ENCODE results near the gene RFT1. TPM values are rescaled to one million over a fixed set of nuclear protein-coding genes. Genes with fewer than 3 reads are reported as not detected.

Gene RFT1
- total RNA-seq, 1 donor from 2014 or later = 27.7 TPM

DNA sequence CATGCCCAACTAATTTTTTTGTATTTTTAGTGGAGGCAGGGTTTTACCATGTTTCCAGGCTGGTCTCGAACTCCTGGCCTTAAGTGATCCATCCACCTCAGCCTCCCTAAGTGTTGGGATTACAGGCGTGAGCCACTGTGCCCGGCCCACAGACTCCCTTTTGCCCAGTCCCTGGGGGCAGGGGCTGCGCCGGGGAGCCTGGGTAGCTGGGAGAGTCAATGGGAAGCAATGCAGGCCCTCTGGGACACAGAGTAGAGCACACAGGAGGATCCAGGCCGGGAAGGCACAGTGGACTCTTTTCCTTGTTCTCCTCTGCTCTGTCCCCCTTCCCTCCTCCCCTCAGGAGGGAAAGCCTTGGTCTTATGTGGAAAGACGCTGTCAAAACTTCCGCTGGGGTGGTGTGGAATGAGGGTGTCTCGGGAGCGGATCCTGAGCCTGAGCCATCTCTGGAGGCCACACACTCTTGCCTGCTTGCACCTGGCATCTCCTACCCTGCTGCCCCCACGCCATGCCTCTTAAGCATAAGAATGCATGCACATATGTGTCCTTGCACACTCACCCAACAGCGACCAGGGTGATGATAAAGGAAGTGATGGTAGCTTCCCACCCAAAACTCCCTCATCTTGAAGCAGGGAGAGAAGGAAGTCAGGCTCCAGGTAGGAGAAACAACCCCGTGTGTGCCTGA, 18.9 kb upstream of the RFT1 start:
- peaks cover 13% of the 10 kb centered on the region for H3K4me1 Mint-ChIP-seq
- H3K9me3 Mint-ChIP-seq = no peaks in the 10 kb centered on the region
- H3K27ac Mint-ChIP-seq = no peak overlapping the region
- no peak for TF ChIP-seq CTCF (IDR thresholded peaks at IDR 0.05; ENCODE audit: unreplicated experiment)
- no peak for DNase-seq (ENCODE audit: low spot score in 2 of 2, unreplicated experiment in 2 of 2)
- H3K4me3 Mint-ChIP-seq = no peak overlapping the region
- H3K27me3 Mint-ChIP-seq (ENCODE audit: low read depth) = peaks cover 5% of the 10 kb centered on the region
- H3K36me3 Mint-ChIP-seq = no peaks in the 10 kb centered on the region

DNA sequence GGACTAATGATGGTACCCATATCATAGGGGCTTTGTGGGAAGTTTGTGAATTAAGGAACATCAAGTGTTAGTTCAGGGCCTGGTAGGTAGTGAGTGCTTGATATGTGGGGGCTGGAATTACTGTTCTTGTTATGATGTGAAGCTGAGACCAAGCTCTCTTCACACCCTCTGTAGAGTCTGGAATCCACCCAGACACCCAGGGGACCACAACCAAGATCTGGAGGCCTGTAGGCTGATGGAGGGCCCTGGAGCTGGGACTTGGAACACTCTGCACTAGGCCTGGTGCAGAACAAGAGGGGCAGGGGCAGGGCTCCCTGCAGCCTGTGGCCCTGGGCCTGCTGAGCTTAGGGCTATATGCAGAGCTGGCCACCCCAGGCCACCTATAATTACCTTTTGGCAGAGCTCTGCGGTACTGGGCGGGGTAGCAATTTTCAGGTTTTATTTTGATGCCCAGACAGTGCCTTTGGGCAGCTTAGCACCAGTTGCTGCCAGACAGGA, 17.7 kb upstream of the RFT1 start:
- peaks cover 6% of the 10 kb centered on the region for H3K4me1 Mint-ChIP-seq
- H3K27ac Mint-ChIP-seq = no peak overlapping the region
- no peak overlapping the region for H3K4me3 Mint-ChIP-seq
- no peaks in the 10 kb centered on the region for H3K9me3 Mint-ChIP-seq
- H3K36me3 Mint-ChIP-seq = no peaks in the 10 kb centered on the region
- DNase-seq (ENCODE audit: low spot score in 2 of 2, unreplicated experiment in 2 of 2) = no peak
- TF ChIP-seq CTCF (IDR thresholded peaks at IDR 0.05; ENCODE audit: unreplicated experiment) = no peak
- H3K27me3 Mint-ChIP-seq (ENCODE audit: low read depth) = no peaks in the 10 kb centered on the region

- Mint-ChIP-seq H3K36me3 (no peaks in the 10 kb centered on the region), H3K9me3 (no peaks in the 10 kb centered on the region), H3K27ac (no peak overlapping the region), H3K4me3 (no peak overlapping the region), H3K4me1 (peaks cover 6% of the 10 kb centered on the region), H3K27me3 (ENCODE audit: low read depth) (no peaks in the 10 kb centered on the region)
- no peak for DNase-seq (ENCODE audit: low spot score in 2 of 2, unreplicated experiment in 2 of 2)
- TF ChIP-seq CTCF (IDR thresholded peaks at IDR 0.05; ENCODE audit: unreplicated experiment) = no peak
Measured at GRCh38 chr3:53147151-53147902, 17.1 kb upstream of the RFT1 start.

DNA sequence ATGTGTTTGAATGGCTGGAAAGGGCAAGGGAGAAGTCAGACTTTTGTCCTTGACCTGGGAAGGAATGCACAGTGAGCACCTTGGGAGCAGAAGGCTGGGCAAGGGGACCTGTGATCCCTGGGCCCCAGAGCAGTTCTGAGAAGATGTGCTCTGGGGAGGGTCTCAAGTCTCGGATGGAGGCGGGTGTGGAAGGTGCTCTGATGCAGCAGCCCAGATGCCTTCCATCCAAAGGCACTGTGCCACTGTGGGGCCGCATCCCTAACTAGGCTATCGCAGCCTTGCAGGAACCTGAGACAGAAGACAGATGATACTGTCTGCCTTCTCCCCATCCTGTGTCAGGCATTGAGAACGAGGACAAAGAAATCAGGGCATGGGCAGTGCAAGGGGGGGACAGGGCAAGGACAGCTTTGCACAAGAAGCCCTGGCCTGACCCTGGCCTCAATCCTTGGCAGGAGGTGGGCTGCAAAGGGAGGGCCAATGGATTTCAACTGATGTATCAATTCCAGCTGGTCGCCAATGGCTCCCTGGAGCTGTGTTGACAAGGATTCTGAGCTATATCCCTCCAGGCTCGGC, 16.2 kb upstream of the RFT1 start:
- Mint-ChIP-seq H3K27me3 (ENCODE audit: low read depth) (no peaks in the 10 kb centered on the region), H3K4me1 (peaks cover 6% of the 10 kb centered on the region), H3K9me3 (no peaks in the 10 kb centered on the region), H3K27ac (no peak overlapping the region), H3K4me3 (no peak overlapping the region), H3K36me3 (no peaks in the 10 kb centered on the region)
- DNase-seq (ENCODE audit: low spot score in 2 of 2, unreplicated experiment in 2 of 2) = no peak
- no peak for TF ChIP-seq CTCF (IDR thresholded peaks at IDR 0.05; ENCODE audit: unreplicated experiment)

DNA sequence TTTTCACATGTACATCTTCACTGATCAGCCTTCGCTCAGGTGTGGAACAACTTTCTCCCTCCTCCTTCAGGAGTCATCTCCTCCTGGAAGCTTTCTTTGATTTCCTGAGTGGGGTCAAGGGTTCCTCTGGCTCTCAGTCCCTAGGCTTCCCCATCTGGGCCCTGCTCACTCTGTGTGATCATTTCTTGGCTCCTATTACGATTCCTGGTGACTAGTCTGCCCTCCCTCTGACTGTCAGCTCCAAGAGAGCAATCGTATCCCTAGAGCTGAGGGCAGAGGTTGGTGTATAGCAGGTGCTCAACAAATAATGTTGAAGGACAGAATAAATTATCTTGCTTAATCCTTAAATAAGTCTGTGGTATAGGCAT, 15.5 kb upstream of the RFT1 start:
- H3K27me3 Mint-ChIP-seq (ENCODE audit: low read depth) = no peaks in the 10 kb centered on the region
- H3K4me3 Mint-ChIP-seq = no peak overlapping the region
- H3K27ac Mint-ChIP-seq = no peak overlapping the region
- no peaks in the 10 kb centered on the region for H3K9me3 Mint-ChIP-seq
- peaks cover 6% of the 10 kb centered on the region for H3K4me1 Mint-ChIP-seq
- TF ChIP-seq CTCF (IDR thresholded peaks at IDR 0.05; ENCODE audit: unreplicated experiment) = no peak
- H3K36me3 Mint-ChIP-seq = no peaks in the 10 kb centered on the region
- no peak for DNase-seq (ENCODE audit: low spot score in 2 of 2, unreplicated experiment in 2 of 2)

Measured in mesothelial cell of epicardium (in vitro differentiated cells).